Lung (tissue), 12 donors: ENCODE results near the gene MAP3K12. TPM values are rescaled to one million over a fixed set of nuclear protein-coding genes. Genes with fewer than 3 reads are reported as not detected.
A peak's percentile ranks its signal among the peaks of the same experiment; 100 is the strongest.

ENCODE experiments used
- ATAC-seq: fragments of 200-7000 bp; cut with Tn5 transposase; one replicate; pipeline ENCODE4 v1.9.1; 2020; ENCODE audit warnings: moderate number of reproducible peaks; ENCODE audit not compliant: insufficient read depth, low FRiP score
- DNase-seq, 3 donors: peaks; one replicate each; pipeline ENCODE4 v3.0.0-alpha.2; 2013 to 2017
- H3K27ac ChIP-seq, 2 donors: one replicate each; pipeline ENCODE4 v1.5.1; 2013; ENCODE audit warnings: mild to moderate bottlenecking in 2 of 2, moderate library complexity in 2 of 2, control low read depth in 1 of 2, inconsistent platforms in 1 of 2, low read depth in 1 of 2, low read length in 1 of 2
- H3K27me3 ChIP-seq, 3 donors: one replicate each; pipeline ENCODE4 v1.5.1; 2013; ENCODE audit warnings: low read length in 2 of 3; ENCODE audit not compliant: control insufficient read depth in 3 of 3, insufficient read depth in 3 of 3
- H3K36me3 ChIP-seq, 4 donors: one replicate each; pipeline ENCODE4 v1.5.1; 2013; ENCODE audit warnings: low read length in 4 of 4, mild to moderate bottlenecking in 1 of 4, moderate library complexity in 1 of 4; ENCODE audit not compliant: control insufficient read depth in 4 of 4, insufficient read depth in 4 of 4
- H3K4me1 ChIP-seq, 5 donors: one replicate each; pipeline ENCODE4 v1.5.1; 2013; ENCODE audit warnings: low read length in 5 of 5, mild to moderate bottlenecking in 2 of 5, moderate library complexity in 1 of 5; ENCODE audit not compliant: control insufficient read depth in 5 of 5, insufficient read depth in 5 of 5
- H3K4me3 ChIP-seq: one replicate; pipeline ENCODE4 v1.5.1; 2013; ENCODE audit warnings: mild to moderate bottlenecking, control low read depth, moderate library complexity
- H3K9ac ChIP-seq, 2 donors: one replicate each; pipeline ENCODE4 v1.5.1; 2013; ENCODE audit warnings: low read length in 2 of 2, control low read depth in 1 of 2; ENCODE audit not compliant: insufficient read depth in 1 of 2
- H3K9me3 ChIP-seq, 4 donors: one replicate each; pipeline ENCODE4 v1.5.1; 2013; ENCODE audit warnings: low read length in 3 of 4, mild to moderate bottlenecking in 1 of 4, moderate library complexity in 1 of 4; ENCODE audit not compliant: control insufficient read depth in 4 of 4, insufficient read depth in 3 of 4
- CTCF ChIP-seq: IDR thresholded peaks from 2 replicates; pipeline ENCODE4 v1.5.1; 2012; ENCODE audit warnings: mild to moderate bottlenecking; ENCODE audit errors: control extremely low read depth, extremely low read depth
- WGBS, 2 donors: extraction: QIAGEN DNeasy Blood & Tissue Kit; methylation state at CpG; one replicate each; pipeline ENCODE4 v1.1.7; 2013; 5-methylcytosine and 5-hydroxymethylcytosine counted together
- polyA plus RNA-seq, 2 donors: library from polyadenylated mRNA; stranded (reverse); fragments of 200-250 nt; gene quantifications; one replicate each; pipeline ENCODE4 v1.2.1, GENCODE V29; 2013
- total RNA-seq, 2 donors: library from RNA; depleted of rRNA in 1 of 2; stranded (reverse); fragments of >200 nt in 1 of 2; gene quantifications; one replicate each; pipeline ENCODE4 v1.2.1, GENCODE V29; 2014 to 2021
- donor health status: control.
- donor health status: control.
- donor health status: Bipolar disorder and iron deficiency.
- donor health status: healthy.
- donor health status: DM: yes; HTN: yes; CAD: no.

The MAP3K12 gene
- total and polyA plus RNA-seq, 4 donors = 13.4 to 25.4 (median 20.1) TPM

GRCh38 chr12:53539526-53539925 is 40.3 kb upstream of the MAP3K12 start:
- WGBS, 2 donors = 95 to 98% methylated on average over 3 of the region's 3 CpGs
- no peak for TF ChIP-seq CTCF
- Histone ChIP-seq H3K27me3 (no peaks in the 10 kb centered on the region), H3K36me3 (peaks cover 20 to 49% (median 33%) of the 10 kb centered on the region in 4 donors), H3K27ac (no peak overlapping the region), H3K4me3 (no peak overlapping the region), H3K4me1 (peaks cover 0 to 2% (median 0%) of the 10 kb centered on the region in 5 donors), H3K9ac (no peak overlapping the region), H3K9me3 (no peaks in the 10 kb centered on the region)
- ATAC-seq (no peak), DNase-seq (no peak)

- H3K27ac ChIP-seq = peak overlapping the region in 1 of 2 donors; percentile 70
Observed at GRCh38 chr12:53538209-53538689, 39.0 kb upstream of the MAP3K12 start.

GRCh38 chr12:53536962-53537361 is 37.7 kb upstream of the MAP3K12 start:
- no peak overlapping the region for H3K9ac ChIP-seq
- no peaks in the 10 kb centered on the region for H3K27me3 ChIP-seq
- no peak overlapping the region for H3K27ac ChIP-seq
- H3K4me3 ChIP-seq = no peak overlapping the region
- peaks cover 30 to 46% (median 41%) of the 10 kb centered on the region in 4 donors for H3K36me3 ChIP-seq
- no peaks in the 10 kb centered on the region for H3K9me3 ChIP-seq
- no peak for DNase-seq
- no peak for TF ChIP-seq CTCF
- ATAC-seq = no peak
- 71 to 95% methylated on average over 3 of the region's 3 CpGs for WGBS, 2 donors
- peaks cover 0 to 2% (median 0%) of the 10 kb centered on the region in 5 donors for H3K4me1 ChIP-seq

More at GRCh38 chr12:53538209-53538689, 39.0 kb upstream of the MAP3K12 start:
- DNase-seq = peak in 1 of 3 donors; percentile 62
- peak; percentile 71 for ATAC-seq
- peaks cover 0 to 2% (median 0%) of the 10 kb centered on the region in 5 donors for H3K4me1 ChIP-seq
- no peak for TF ChIP-seq CTCF
- peaks cover 21 to 50% (median 35%) of the 10 kb centered on the region in 4 donors for H3K36me3 ChIP-seq
- WGBS, 2 donors = 0 to 10% methylated on average over 1 of the region's 1 CpG
- H3K9ac ChIP-seq = no peak overlapping the region
- H3K9me3 ChIP-seq = no peaks in the 10 kb centered on the region
- H3K4me3 ChIP-seq = no peak overlapping the region
- no peaks in the 10 kb centered on the region for H3K27me3 ChIP-seq

GRCh38 chr12:53533471-53533870 is 34.2 kb upstream of the MAP3K12 start:
- no peak for DNase-seq
- no peak overlapping the region for H3K9ac ChIP-seq
- H3K4me3 ChIP-seq = no peak overlapping the region
- no peaks in the 10 kb centered on the region for H3K9me3 ChIP-seq
- peaks cover 35 to 45% (median 38%) of the 10 kb centered on the region in 4 donors for H3K36me3 ChIP-seq
- H3K27ac ChIP-seq = no peak overlapping the region
- H3K27me3 ChIP-seq = no peaks in the 10 kb centered on the region
- no peak for TF ChIP-seq CTCF
- H3K4me1 ChIP-seq = peaks cover 0 to 2% (median 0%) of the 10 kb centered on the region in 5 donors
- no peak for ATAC-seq
- WGBS, 2 donors = 66 to 71% methylated on average over 2 of the region's 2 CpGs
